Measurements from ENCODE around the gene ABCC4. TPM values are rescaled to one million over a fixed set of nuclear protein-coding genes. Genes with fewer than 3 reads are reported as not detected.
"Not testable (repeated sequence)": the region's sequence is repeated elsewhere in the genome, so short reads cannot be mapped to it uniquely, and the experiment has no call there.

The ABCC4 gene
- total RNA-seq, 4 donors from 2014 or later, result 15.8 to 26.0 (median 23.8) TPM

DNA sequence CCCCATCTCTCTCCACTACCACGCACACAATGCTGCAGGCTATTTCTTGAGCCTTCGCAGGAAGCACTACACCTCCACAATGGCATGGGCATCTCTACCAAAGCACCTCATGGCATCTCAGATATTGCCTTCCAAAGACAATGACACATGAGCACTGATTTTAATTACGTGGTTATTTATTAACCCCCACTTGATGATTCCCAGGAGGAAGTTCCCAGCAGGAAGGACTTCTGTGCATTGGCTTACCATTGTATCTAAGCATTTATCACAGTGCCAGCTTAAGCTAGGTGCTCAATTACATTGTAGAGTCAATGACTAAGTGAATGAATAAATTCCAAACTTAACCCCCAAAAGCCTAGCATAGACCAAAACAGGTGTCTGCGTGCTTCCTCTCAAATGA lies 101.4 kb downstream of the ABCC4 start:
- Histone ChIP-seq H3K27ac (no peak overlapping the region), H3K4me3 (no peak overlapping the region), H3K27me3 (no peaks in the 10 kb centered on the region), H3K9me3 (no peaks in the 10 kb centered on the region), H3K4me1 (no peaks in the 10 kb centered on the region), H3K36me3 (no peaks in the 10 kb centered on the region)
- no peak for DNase-seq
- intact Hi-C loops (cut with DNase I; ENCODE audit: low total_unique reads), result no loop called here
- TF ChIP-seq, protein P1, sequence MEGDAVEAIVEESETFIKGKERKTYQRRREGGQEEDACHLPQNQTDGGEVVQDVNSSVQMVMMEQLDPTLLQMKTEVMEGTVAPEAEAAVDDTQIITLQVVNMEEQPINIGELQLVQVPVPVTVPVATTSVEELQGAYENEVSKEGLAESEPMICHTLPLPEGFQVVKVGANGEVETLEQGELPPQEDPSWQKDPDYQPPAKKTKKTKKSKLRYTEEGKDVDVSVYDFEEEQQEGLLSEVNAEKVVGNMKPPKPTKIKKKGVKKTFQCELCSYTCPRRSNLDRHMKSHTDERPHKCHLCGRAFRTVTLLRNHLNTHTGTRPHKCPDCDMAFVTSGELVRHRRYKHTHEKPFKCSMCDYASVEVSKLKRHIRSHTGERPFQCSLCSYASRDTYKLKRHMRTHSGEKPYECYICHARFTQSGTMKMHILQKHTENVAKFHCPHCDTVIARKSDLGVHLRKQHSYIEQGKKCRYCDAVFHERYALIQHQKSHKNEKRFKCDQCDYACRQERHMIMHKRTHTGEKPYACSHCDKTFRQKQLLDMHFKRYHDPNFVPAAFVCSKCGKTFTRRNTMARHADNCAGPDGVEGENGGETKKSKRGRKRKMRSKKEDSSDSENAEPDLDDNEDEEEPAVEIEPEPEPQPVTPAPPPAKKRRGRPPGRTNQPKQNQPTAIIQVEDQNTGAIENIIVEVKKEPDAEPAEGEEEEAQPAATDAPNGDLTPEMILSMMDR (IDR thresholded peaks at IDR 0.05), result no peak
- in situ Hi-C loops (cut with MboI; ENCODE audit: low pct_ligation_motif_present in 1 of 4, low pct_unique_long_range_greater_than_20kb in 1 of 4, low sequenced_read_pairs in 3 of 4), result loop anchor here in 3 of 4 donors (10.0 kb wide), 4 partner anchors 95 to 205 kb away; partner anchors contain the start of gene ABCC4 (in 1 of the 3)
- 82% methylated on average over 4 of the region's 4 CpGs; no CpG with 5 or more reads in 1 of the 2 donors for WGBS, 2 donors (ENCODE audit: low coverage in 1 of 2)

DNA sequence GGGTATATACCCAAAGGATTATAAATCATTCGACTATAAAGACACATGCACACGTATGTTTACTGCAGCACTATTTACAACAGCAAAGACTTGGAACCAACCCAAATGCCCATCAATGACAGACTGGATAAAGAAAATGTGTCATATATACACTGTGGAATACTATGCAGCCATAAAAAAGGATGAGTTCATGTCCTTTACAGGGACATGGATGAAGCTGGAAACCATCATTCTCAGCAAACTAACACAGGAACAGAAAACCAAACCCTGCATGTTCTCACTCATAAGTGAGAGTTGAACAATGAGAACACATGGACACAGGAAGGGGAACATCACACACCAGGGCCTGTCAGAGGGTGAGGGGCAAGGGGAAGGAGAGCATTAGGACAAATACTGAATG lies 102.6 kb downstream of the ABCC4 start:
- H3K4me3 ChIP-seq; intact Hi-C loops (cut with DNase I; ENCODE audit: low total_unique reads); H3K27me3 ChIP-seq; H3K9me3 ChIP-seq; H3K36me3 ChIP-seq; H3K4me1 ChIP-seq; H3K27ac ChIP-seq; DNase-seq: not testable (repeated sequence)
- WGBS, 2 donors (ENCODE audit: low coverage in 1 of 2), result 42 to 44% methylated on average over 2 of the region's 2 CpGs
- in situ Hi-C loops (cut with MboI; ENCODE audit: low pct_ligation_motif_present in 1 of 4, low pct_unique_long_range_greater_than_20kb in 1 of 4, low sequenced_read_pairs in 3 of 4), result loop anchor here in 3 of 4 donors (10.0 kb wide), 4 partner anchors 96 to 206 kb away; partner anchors contain the start of gene ABCC4 (in 1 of the 3)

DNA sequence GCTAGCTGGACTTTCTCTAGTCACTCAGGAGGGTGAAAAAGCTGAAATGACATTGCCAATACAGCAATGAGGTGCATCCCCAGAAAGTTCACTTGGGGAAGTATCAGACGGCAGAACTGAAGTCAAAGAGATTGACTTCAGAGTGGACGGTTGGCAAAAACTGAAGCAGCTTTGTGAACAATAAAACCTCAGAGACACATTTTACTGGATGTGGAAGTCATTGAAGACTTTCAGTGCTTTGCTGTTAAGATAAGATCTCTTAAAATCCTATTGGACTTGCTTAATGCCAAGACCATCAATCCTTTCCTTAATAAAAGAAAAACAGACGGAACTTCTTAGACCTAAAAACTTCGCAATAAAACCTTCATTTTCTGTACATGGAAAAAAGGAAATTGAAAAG lies 103.7 kb downstream of the ABCC4 start:
- no peak overlapping the region for H3K27ac ChIP-seq
- in situ Hi-C loops (cut with MboI; ENCODE audit: low pct_ligation_motif_present in 1 of 4, low pct_unique_long_range_greater_than_20kb in 1 of 4, low sequenced_read_pairs in 3 of 4) (loop anchor here in 3 of 4 donors (10.0 kb wide), 4 partner anchors 97 to 207 kb away; partner anchors contain the start of gene ABCC4 (in 1 of the 3)), intact Hi-C loops (cut with DNase I; ENCODE audit: low total_unique reads) (no loop called here)
- H3K36me3 ChIP-seq, result no peaks in the 10 kb centered on the region
- 90 to 95% methylated on average over 2 to 4 of the region's 4 CpGs for WGBS, 2 donors (ENCODE audit: low coverage in 1 of 2)
- H3K27me3 ChIP-seq, result no peaks in the 10 kb centered on the region
- TF ChIP-seq, protein P1 (IDR thresholded peaks at IDR 0.05), result no peak
- TF ChIP-seq POLR2AphosphoS5 (IDR thresholded peaks at IDR 0.05), result no peak
- no peak for DNase-seq
- no peak overlapping the region for H3K4me3 ChIP-seq
- no peaks in the 10 kb centered on the region for H3K4me1 ChIP-seq
- H3K9me3 ChIP-seq, result no peaks in the 10 kb centered on the region

DNA sequence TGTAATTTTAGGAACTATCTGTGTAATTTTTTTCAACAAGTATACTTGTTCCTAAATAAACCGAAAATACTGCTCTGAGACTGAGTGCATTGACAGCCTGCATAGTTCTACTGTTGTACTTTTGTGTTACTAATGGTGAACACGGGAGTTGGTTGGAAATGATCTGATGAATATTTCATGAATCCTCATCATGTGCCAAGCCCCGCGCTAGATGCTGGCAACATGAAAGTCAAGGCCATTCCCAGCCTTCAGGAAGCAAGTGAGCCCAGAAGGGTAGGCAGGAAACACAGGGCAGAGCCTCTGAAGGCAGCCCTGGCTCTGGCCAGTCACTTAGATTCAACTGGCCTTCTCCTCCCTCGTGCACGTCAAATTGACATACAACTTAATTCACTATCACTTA lies 106.1 kb downstream of the ABCC4 start:
- no peak overlapping the region for H3K27ac ChIP-seq
- no peak for TF ChIP-seq POLR2A (IDR thresholded peaks at IDR 0.05)
- TF ChIP-seq POLR2AphosphoS5 (IDR thresholded peaks at IDR 0.05), result no peak
- no peak for TF ChIP-seq EP300 (IDR thresholded peaks at IDR 0.05; ENCODE audit: low read depth)
- TF ChIP-seq, protein P1 (IDR thresholded peaks at IDR 0.05), result no peak
- no peak overlapping the region for H3K4me3 ChIP-seq
- no peaks in the 10 kb centered on the region for H3K9me3 ChIP-seq
- intact Hi-C loops (cut with DNase I; ENCODE audit: low total_unique reads), result no loop called here
- 81 to 82% methylated on average over 4 to 6 of the region's 6 CpGs for WGBS, 2 donors (ENCODE audit: low coverage in 1 of 2)
- no peaks in the 10 kb centered on the region for H3K27me3 ChIP-seq
- DNase-seq, result no peak
- peaks cover 0 to 5% (median 0%) of the 10 kb centered on the region in 4 donors for H3K4me1 ChIP-seq
- no peaks in the 10 kb centered on the region for H3K36me3 ChIP-seq
- in situ Hi-C loops (cut with MboI; ENCODE audit: low pct_ligation_motif_present in 1 of 4, low pct_unique_long_range_greater_than_20kb in 1 of 4, low sequenced_read_pairs in 3 of 4), result loop anchor here in 3 of 4 donors (10.0 kb wide), 4 partner anchors 100 to 210 kb away; partner anchors contain the start of gene ABCC4 (in 1 of the 3)

All from transverse colon (tissue), 4 donors.